NT2/D1 (cell line): ENCODE results near the gene F3.

Experiments used
- YY1 ChIP-seq: IDR thresholded peaks from 2 replicates; pipeline ENCODE4 v1.6.1; 2011; ENCODE audit not compliant: insufficient read length, insufficient read depth
- ZNF274 ChIP-seq: IDR thresholded peaks from 2 replicates; pipeline ENCODE4 v1.6.1; 2011; ENCODE audit warnings: mild to moderate bottlenecking, low read depth, low read length

DNA sequence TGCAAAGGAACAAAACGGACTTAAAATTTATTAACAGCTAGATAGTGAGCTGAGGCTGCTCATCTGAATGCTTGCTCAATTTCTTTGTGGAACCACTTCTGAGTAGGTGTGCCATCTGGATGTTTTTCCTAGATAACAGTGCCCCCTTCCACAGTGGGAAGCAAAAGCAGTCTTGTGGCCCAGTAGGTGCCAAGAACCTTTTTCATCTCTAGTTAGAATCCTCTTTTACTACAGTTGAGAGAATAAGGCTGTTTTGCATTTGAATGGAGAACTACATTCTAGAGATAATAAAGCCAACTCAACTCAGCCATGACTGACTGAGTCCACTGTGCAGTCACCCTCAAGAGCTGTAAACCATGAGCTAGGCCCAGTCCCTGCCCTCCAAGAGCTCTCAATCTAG is 13.3 kb downstream of the F3 start:
- no peak for TF ChIP-seq YY1
- no peak for TF ChIP-seq ZNF274
